Measurements from ENCODE around the gene EPG5. TPM values are rescaled to one million over a fixed set of nuclear protein-coding genes. Genes with fewer than 3 reads are reported as not detected.

Gene EPG5
- total RNA-seq, 1 experiment from 2014 or later, result 16.1 TPM

- no peak overlapping the region for H3K56ac ChIP-seq (ENCODE audit: insufficient read length, low read depth, low read length)
- H3K79me1 ChIP-seq (ENCODE audit: insufficient read depth, low read depth, low read length, poor library complexity, severe bottlenecking), result no peaks in the 10 kb centered on the region
- DNase-seq, result no peak
- no peak overlapping the region for H3K14ac ChIP-seq (ENCODE audit: insufficient read depth, low read length)
- H3K4me1 Mint-ChIP-seq, result peaks cover 14% of the 10 kb centered on the region in 2 experiments; a peak in 3 of 4 replicates
- no peak overlapping the region for H2AFZ ChIP-seq (ENCODE audit: low read length)
- H3K9me3 ChIP-seq (ENCODE audit: control insufficient read depth, low read depth, low read length), result no peaks in the 10 kb centered on the region
- no peak overlapping the region for H3K27ac ChIP-seq (ENCODE audit: insufficient read length, low read depth, low read length)
- WGBS (ENCODE audit: extremely low coverage, insufficient read length, low lambda C conversion rate), result no CpG with 5 or more reads among the region's 3 CpGs
- no peaks in the 10 kb centered on the region for H3K27me3 ChIP-seq (ENCODE audit: insufficient read depth, low read length)
- no peaks in the 10 kb centered on the region for H3K23me2 ChIP-seq (ENCODE audit: insufficient read length, low read depth, low read length, poor library complexity, severe bottlenecking)
- H3K4me1 ChIP-seq (ENCODE audit: insufficient read depth, low read length), result no peaks in the 10 kb centered on the region; the same call in 1 of the 2 replicates
- no peak overlapping the region for H2BK15ac ChIP-seq (ENCODE audit: low read depth, low read length)
- H3K4me3 Mint-ChIP-seq, result no peak overlapping the region
- no peaks in the 10 kb centered on the region for H3K27me3 Mint-ChIP-seq (ENCODE audit: low read depth)
- H2BK20ac ChIP-seq (ENCODE audit: low read depth, low read length, poor library complexity, severe bottlenecking), result no peak overlapping the region
- no peak overlapping the region for H2AK5ac ChIP-seq (ENCODE audit: insufficient read length, low read length)
- no peak overlapping the region for H3K23ac ChIP-seq (ENCODE audit: insufficient read length, low read depth, low read length)
- no peak for TF ChIP-seq CTCF (conservative IDR thresholded peaks at IDR 0.05)
- peaks cover 10 to 14% of the 10 kb centered on the region in 2 experiments; a peak in 4 of 5 replicates for H3K9me3 Mint-ChIP-seq
- no peak overlapping the region for H4K91ac ChIP-seq (ENCODE audit: insufficient read length, low read depth, low read length)
- no peak overlapping the region for H4K8ac ChIP-seq (replicated peaks; ENCODE audit: insufficient read length, low read depth, low read length)
- H3K36me3 Mint-ChIP-seq (ENCODE audit: insufficient read depth in 1 of 3, low read depth in 3 of 3), result peaks cover 0 to 3% (median 0%) of the 10 kb centered on the region in 3 experiments; a peak in 1 of 7 replicates
- no peak overlapping the region for H3K4ac ChIP-seq (ENCODE audit: low read depth, low read length)
- no peak overlapping the region for H3K18ac ChIP-seq (ENCODE audit: insufficient read length, low read depth, low read length)
- H3K4me2 ChIP-seq (ENCODE audit: insufficient read depth, insufficient read length, low read length), result no peak overlapping the region
- no peaks in the 10 kb centered on the region for H4K20me1 ChIP-seq (ENCODE audit: control insufficient read depth, insufficient read depth, insufficient read length)
- no peak overlapping the region for H2BK12ac ChIP-seq (ENCODE audit: insufficient read length, low read depth, low read length)
- no peak overlapping the region for H3K9ac ChIP-seq (ENCODE audit: extremely low read depth, insufficient read length, low read length)
- H2BK5ac ChIP-seq (ENCODE audit: insufficient read length, low read length), result no peak overlapping the region
- H3K79me2 ChIP-seq (ENCODE audit: insufficient read depth, low read length), result no peaks in the 10 kb centered on the region
- no peak overlapping the region for H3T11ph ChIP-seq (ENCODE audit: low read length)
- no peak overlapping the region for H4K5ac ChIP-seq (ENCODE audit: insufficient read length, low read depth, low read length)
- H2BK120ac ChIP-seq (ENCODE audit: low read depth, low read length, poor library complexity, severe bottlenecking), result no peak overlapping the region
- peak overlapping the region in 1 of 3 experiments; percentile 4; a peak in 1 of 7 replicates for H3K27ac Mint-ChIP-seq
These were observed 31.1 kb upstream of the EPG5 start for GRCh38 chr18:45998244-45998643.
